LNCAP (cell line): ENCODE results near the gene ZFP62.

Source experiments
- TF ChIP-seq, protein P1 (sequence below): fragments of 450-650 bp; IDR thresholded peaks from 2 replicates; pipeline ENCODE4 v1.5.1; 2017; ENCODE audit warnings: mild to moderate bottlenecking

The ZFP62 gene

DNA sequence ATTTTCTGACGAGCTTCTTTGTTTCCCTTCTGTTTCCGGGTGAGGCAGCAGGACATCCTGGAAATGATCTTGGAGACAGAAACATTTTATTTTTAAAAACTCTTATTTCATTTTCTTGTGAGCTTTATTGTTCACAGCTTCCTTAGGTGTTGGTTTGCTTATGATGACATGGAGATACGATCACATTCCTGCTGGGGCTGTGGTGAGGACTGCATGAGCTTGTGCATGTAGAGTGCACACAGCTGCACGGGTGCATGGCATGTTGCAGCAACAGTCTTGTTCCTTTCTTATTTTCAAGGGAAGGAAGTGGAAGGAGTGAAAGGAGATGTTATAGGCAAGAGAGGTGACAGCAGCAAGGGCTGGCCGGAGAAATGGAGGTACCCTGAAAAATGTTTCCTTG is 39.1 kb upstream of the ZFP62 start:
- TF ChIP-seq, protein P1, sequence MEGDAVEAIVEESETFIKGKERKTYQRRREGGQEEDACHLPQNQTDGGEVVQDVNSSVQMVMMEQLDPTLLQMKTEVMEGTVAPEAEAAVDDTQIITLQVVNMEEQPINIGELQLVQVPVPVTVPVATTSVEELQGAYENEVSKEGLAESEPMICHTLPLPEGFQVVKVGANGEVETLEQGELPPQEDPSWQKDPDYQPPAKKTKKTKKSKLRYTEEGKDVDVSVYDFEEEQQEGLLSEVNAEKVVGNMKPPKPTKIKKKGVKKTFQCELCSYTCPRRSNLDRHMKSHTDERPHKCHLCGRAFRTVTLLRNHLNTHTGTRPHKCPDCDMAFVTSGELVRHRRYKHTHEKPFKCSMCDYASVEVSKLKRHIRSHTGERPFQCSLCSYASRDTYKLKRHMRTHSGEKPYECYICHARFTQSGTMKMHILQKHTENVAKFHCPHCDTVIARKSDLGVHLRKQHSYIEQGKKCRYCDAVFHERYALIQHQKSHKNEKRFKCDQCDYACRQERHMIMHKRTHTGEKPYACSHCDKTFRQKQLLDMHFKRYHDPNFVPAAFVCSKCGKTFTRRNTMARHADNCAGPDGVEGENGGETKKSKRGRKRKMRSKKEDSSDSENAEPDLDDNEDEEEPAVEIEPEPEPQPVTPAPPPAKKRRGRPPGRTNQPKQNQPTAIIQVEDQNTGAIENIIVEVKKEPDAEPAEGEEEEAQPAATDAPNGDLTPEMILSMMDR = no peak

DNA sequence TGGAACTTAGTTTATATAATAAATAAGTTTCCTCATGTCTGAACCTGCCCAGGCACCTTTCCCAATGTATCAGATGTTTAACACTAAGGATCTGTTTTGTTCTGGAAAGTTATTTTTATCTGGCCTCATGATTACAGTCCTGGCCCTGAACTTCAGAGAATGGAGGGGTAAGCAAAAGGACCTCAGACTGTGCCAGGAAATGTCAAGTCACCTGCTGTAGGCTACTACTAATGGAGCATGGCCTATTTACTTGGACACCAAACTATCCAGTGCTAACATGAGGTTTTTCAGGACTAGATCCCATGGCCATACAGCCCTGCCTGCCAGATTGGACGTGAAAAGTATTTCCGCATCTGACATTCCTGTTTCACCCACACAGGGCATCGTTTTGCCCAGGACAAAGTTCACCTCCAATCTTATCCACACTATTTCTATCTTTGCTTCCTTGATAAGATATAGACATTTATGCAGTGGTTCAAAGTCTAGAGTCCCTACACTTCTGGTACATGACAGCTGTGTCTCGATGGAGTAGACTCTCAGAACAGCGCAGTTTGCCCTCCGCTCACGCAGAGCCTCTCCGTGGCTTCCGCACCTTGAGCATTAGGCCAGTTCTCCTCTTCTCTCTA is 37.7 kb upstream of the ZFP62 start, which contains the start of gene BTNL8:
Gene BTNL8 (plus strand): TSS at position 539 of the 626 bp plus-strand sequence. CDS start 152 bp downstream, outside the sequence.
- TF ChIP-seq, protein P1 = no peak

DNA sequence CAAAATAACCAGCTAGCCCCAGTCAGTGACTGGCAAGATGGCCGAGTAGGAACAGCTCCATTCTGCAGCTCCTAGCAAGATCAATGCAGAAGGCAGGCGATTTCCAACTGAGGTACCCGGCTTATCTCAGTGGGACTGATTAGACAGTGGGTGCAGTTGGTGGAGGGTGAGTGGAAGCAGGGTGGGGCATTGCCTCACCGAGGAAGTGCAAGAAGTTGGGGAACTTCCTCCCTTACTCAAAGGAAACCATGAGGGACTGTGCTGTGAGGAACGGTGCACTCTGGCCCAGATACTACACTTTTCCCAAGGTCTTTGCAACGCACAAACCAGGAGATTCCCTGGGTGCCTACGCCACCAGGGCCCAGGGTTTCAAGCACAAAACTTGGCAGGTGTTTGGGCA is 28.3 kb upstream of the ZFP62 start:
- TF ChIP-seq, protein P1 = no peak

DNA sequence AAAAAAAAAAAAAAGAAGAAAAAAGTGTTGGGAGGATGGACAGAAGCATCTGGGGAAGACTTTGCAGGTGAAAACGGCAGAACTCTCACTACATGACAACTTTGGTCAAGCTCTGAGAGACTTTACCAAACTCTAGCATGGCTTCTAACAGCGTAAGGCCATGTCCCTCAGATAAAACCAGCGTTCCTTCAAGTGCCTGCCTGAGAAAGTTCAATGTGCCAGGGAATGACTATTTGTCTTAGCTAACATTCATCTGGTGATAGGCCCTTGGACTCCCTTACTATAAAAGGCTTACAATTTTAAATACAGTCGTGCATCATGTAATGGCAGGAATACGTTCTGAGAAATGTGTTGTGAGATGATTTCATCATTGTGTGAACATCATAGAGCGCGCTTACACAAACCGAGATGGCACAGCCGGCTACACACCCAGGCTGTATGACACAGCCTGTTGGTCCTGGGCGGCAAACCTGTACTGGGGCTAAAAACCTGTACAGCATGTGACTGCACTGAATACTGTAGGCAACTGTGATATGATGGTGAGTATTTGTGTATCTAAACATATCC is 14.9 kb upstream of the ZFP62 start:
- TF ChIP-seq, protein P1 = no peak

DNA sequence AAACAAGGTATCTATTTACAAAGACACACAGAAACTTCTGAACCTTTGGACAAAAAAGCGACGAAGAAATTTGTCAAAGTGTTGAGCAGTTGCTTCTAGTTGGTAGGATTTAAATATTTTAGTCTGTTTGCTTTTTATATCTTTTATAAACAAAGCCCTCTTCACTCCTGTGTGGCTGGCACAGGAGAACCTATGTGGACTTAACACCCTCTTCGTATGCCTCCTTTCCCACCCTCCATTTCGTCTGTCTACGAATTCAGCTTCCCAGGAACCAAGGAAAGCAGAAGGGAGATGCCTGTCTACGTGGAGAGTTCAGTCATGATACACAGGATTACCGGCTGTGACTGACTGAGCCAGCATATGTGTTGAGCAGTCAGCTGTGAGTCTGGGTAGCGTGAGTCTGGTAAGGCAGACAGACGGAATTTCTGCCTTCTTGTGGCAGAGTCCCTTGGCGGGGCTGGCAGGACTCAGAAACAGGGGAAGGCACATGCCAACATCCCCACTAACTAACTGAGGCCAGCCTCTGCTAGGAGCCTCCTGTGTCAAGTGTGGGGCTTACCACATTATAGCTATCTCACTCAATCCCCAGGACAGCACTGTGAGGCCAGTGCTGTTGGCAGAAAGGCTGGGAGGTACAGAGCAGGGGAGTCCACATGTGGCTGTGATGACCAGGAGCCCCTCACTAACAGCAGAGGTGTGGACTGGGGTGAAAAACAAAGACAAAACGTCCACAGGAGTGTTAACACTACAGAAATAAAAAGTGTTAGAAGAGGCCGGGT is 13.9 kb upstream of the ZFP62 start:
- TF ChIP-seq, protein P1 = no peak

DNA sequence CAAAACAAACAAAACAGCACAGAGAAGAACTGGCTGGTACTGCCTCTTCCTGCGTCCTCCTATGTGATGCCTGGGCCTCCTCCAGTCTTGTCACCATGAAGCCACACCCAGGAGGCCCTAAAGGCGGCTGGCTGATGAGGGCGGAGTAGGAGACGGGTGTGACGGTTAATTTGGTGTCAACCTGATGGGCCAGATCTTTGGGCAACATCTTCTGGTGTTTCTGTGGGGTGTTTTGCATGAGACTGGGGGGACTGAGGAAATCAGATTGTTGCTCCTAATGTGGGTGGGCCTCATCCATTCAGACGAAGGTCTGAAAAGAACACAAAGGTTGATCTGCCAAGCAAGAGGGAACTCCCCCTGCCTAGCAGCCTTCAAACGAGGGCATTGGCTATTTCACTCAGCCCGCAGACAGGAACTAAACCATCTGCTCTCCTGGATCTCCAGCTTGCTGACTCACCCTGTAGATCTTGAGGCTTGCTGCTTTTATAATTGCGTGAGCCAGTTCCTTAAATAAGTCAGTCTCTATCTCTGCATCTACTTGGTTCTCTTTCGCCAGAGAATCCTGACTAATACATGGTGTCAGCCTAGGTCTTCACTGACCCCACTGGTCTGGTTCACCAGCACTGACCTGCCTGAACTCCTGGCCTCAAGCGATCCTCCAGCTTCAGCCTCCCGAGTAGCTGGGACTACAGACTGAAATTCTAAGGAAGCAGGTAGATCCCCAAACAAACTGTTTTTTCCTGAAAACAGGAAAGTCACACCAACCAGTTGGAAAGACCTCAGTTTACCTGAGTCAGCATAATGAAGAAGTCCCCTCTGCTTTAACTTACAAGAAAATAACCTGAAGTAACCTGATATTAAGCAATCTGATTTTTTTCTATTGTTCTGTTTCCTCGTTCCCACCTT is 12.8 kb upstream of the ZFP62 start:
- TF ChIP-seq, protein P1 = no peak

DNA sequence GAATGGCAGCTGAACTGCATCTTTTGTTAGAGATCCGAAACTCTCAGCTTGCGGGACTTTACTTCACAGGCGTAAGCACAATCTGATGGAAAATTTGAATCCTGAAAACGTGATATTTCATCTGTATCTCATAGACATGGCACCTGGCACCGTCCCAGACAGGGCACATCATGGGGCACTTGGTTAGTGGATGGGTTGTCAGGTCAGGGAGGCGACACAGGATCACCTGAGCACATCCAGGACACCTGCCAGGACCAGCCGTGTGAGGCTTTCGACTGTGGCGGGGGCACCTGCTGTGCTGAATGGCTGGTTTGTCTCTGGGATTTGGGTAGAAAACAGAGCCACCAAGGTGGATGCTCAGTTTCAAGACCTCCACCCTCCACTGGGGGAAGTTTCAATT is 11.3 kb upstream of the ZFP62 start:
- TF ChIP-seq, protein P1 = no peak
